A549 (cell line): ENCODE data around the gene TSKU. TPM values are rescaled to one million over a fixed set of nuclear protein-coding genes. Genes with fewer than 3 reads are reported as not detected.

Experiments
- ATAC-seq, 2 experiments: fragments of 200-7000 bp in 1 of 2; fragments of >200 bp in 1 of 2; cut with Nextera tagmentation in 1 of 2; cut with Tn5 transposase in 1 of 2; 3 replicates each; pipeline versions ENCODE4 v1.8.0 to v1.9.1; 2018 to 2020; ENCODE audit warnings: mild to moderate bottlenecking in 1 of 2, moderate library complexity in 1 of 2
- CTCF ChIA-PET: fragments of 300-600 bp; sonication (Branson Sonifier 250); formaldehyde crosslinking; extraction: SDS; loops from one replicate; lab custom pipeline; 2021; ENCODE audit warnings: antibody characterized with exemption, inconsistent platforms; lab: Yijun Ruan, JAX
- POLR2A ChIA-PET: fragments of 350-600 bp; formaldehyde crosslinking; extraction: SDS; loops from one replicate; lab custom pipeline; 2021; ENCODE audit warnings: antibody characterized with exemption, inconsistent platforms; lab: Yijun Ruan, JAX
- DNase-seq, 2 experiments: peaks; one replicate each; pipeline versions ENCODE4 v3.0.0 to v3.0.0-alpha.2; 2011 to 2016; ENCODE audit warnings: low read depth in 1 of 2, low spot score in 1 of 2
- FAIRE-seq: peaks from 2 replicates; lab custom pipeline; 2011; peaks lifted over from hg19 to GRCh38; lab: Jason Lieb, UNC
- H3K27ac ChIP-seq, 2 experiments: fragments of >200 bp; sonication (Bioruptor Twin); formaldehyde crosslinking; 3 replicates each; pipeline ENCODE4 v1.5.1; 2016 to 2017
- H3K4me1 ChIP-seq: fragments of >200 bp; sonication (Bioruptor Twin); formaldehyde crosslinking; 3 replicates; pipeline ENCODE4 v1.6.1; 2016
- H3K4me2 ChIP-seq: fragments of >200 bp; sonication (Bioruptor Twin); formaldehyde crosslinking; 3 replicates; pipeline ENCODE4 v1.6.1; 2016
- H3K4me3 ChIP-seq: fragments of >200 bp; sonication (Bioruptor Twin); formaldehyde crosslinking; 3 replicates; pipeline ENCODE4 v1.5.1; 2016
- H3K9me3 ChIP-seq: fragments of >200 bp; sonication (Bioruptor Twin); formaldehyde crosslinking; 3 replicates; pipeline ENCODE4 v1.6.1; 2016
- CBX8 ChIP-seq: fragments of 200-600 bp; sonication (generic); IDR thresholded peaks from 2 replicates; pipeline ENCODE4 v1.6.1; 2016
- CEBPB ChIP-seq, 2 experiments: fragments of >200 bp in 1 of 2; sonication (Bioruptor Twin) in 1 of 2; formaldehyde crosslinking in 1 of 2; IDR thresholded peaks; 2 replicates each; pipeline ENCODE4 v1.6.1; 2012 to 2016
- EHF ChIP-seq: fragments of 250-450 bp; sonication (Bioruptor Pico); IDR thresholded peaks from 2 replicates; pipeline ENCODE4 v1.5.0; 2020; ENCODE audit warnings: mild to moderate bottlenecking
- EP300 ChIP-seq, 2 experiments: fragments of >200 bp; sonication (Bioruptor Twin); formaldehyde crosslinking; IDR thresholded peaks; 2 replicates in 1 of 2; 3 replicates in 1 of 2; pipeline ENCODE4 v1.6.1; 2016 to 2017
- ESRRA ChIP-seq: fragments of 150-350 bp; IDR thresholded peaks from 2 replicates; pipeline ENCODE4 v1.6.1; 2014; ENCODE audit warnings: mild to moderate bottlenecking, low read length, borderline replicate concordance
- FOSB ChIP-seq: fragments of 250-450 bp; sonication (Bioruptor Pico); IDR thresholded peaks from 2 replicates; pipeline ENCODE4 v1.5.0; 2020; ENCODE audit warnings: mild to moderate bottlenecking, moderate library complexity
- HEYL ChIP-seq: fragments of 250-450 bp; sonication (Bioruptor Pico); IDR thresholded peaks from 2 replicates; pipeline ENCODE4 v1.8.0; 2021; ENCODE audit warnings: mild to moderate bottlenecking, moderate library complexity
- HOXA7 ChIP-seq: fragments of 250-450 bp; sonication (Bioruptor Pico); IDR thresholded peaks from 2 replicates; pipeline ENCODE4 v1.5.0; 2020; ENCODE audit warnings: mild to moderate bottlenecking, moderate library complexity
- JUN ChIP-seq, 2 experiments: fragments of >200 bp; sonication (Bioruptor Twin); formaldehyde crosslinking; IDR thresholded peaks; 2 replicates in 1 of 2; 3 replicates in 1 of 2; pipeline ENCODE4 v1.6.1; 2016 to 2017
- KDM1A ChIP-seq: fragments of 200-600 bp; sonication (generic); IDR thresholded peaks from 2 replicates; pipeline ENCODE4 v1.6.1; 2016; ENCODE audit warnings: low read depth, mild to moderate bottlenecking
- MAFK ChIP-seq: fragments of 450-650 bp; IDR thresholded peaks from 2 replicates; pipeline ENCODE4 v1.6.1; 2014; ENCODE audit not compliant: partially characterized antibody
- MAZ ChIP-seq: fragments of 150-350 bp; IDR thresholded peaks from 2 replicates; pipeline ENCODE4 v1.6.1; 2014; ENCODE audit warnings: antibody characterized with exemption, low read depth, low read length, borderline replicate concordance
- MYC ChIP-seq: IDR thresholded peaks from 2 replicates; pipeline ENCODE4 v1.6.1; 2012; ENCODE audit warnings: mild to moderate bottlenecking, inconsistent platforms, low read length, improper control_type of control experiment, borderline replicate concordance
- NPAS2 ChIP-seq: fragments of 250-450 bp; sonication (Bioruptor Pico); IDR thresholded peaks from 2 replicates; pipeline ENCODE4 v1.8.0; 2022; ENCODE audit warnings: mild to moderate bottlenecking, moderate library complexity, borderline replicate concordance
- PBX3 ChIP-seq: IDR thresholded peaks from 2 replicates; pipeline ENCODE4 v1.6.1; 2012
- POLR2A ChIP-seq: IDR thresholded peaks from 2 replicates; pipeline ENCODE4 v1.6.1; 2012; ENCODE audit warnings: mild to moderate bottlenecking, low read length
- POLR2AphosphoS2 ChIP-seq: conservative IDR thresholded peaks from 2 replicates; pipeline ENCODE4 v1.6.1; 2012; ENCODE audit warnings: low read length, improper control_type of control experiment, inconsistent platforms
- RAD21 ChIP-seq, 2 experiments: fragments of >200 bp in 1 of 2; sonication (Bioruptor Twin) in 1 of 2; formaldehyde crosslinking in 1 of 2; IDR thresholded peaks in 1 of 2; conservative IDR thresholded peaks in 1 of 2; 2 replicates in 1 of 2; 3 replicates in 1 of 2; pipeline ENCODE4 v1.6.1; 2012 to 2018; ENCODE audit warnings: inconsistent platforms in 1 of 2
- RARB ChIP-seq: fragments of 250-450 bp; sonication (Bioruptor Pico); IDR thresholded peaks from 2 replicates; pipeline ENCODE4 v1.8.0; 2021; ENCODE audit warnings: mild to moderate bottlenecking, moderate library complexity
- RNF2 ChIP-seq: fragments of 200-600 bp; sonication (generic); IDR thresholded peaks from 2 replicates; pipeline ENCODE4 v1.6.1; 2016; ENCODE audit warnings: low read depth, mild to moderate bottlenecking, antibody characterized with exemption, moderate library complexity, borderline replicate concordance
- SMC3 ChIP-seq: fragments of >200 bp; sonication (Bioruptor Twin); formaldehyde crosslinking; IDR thresholded peaks from 3 replicates; pipeline ENCODE4 v1.6.1; 2018; ENCODE audit warnings: inconsistent platforms
- SREBF2 ChIP-seq: fragments of 450-650 bp; IDR thresholded peaks from 2 replicates; pipeline ENCODE4 v1.6.1; 2014; ENCODE audit warnings: mild to moderate bottlenecking, moderate library complexity
- TFCP2L1 ChIP-seq: fragments of 250-450 bp; sonication (Bioruptor Pico); IDR thresholded peaks from 2 replicates; pipeline ENCODE4 v1.5.0; 2021; ENCODE audit warnings: mild to moderate bottlenecking
- TP53 ChIP-seq: fragments of 250-450 bp; sonication (Bioruptor Pico); IDR thresholded peaks from 2 replicates; pipeline ENCODE4 v1.5.0; 2021; ENCODE audit warnings: mild to moderate bottlenecking, moderate library complexity
- ZC3H11A ChIP-seq: fragments of 450-650 bp; IDR thresholded peaks from 2 replicates; pipeline ENCODE4 v1.6.1; 2014; ENCODE audit warnings: antibody characterized with exemption, mild to moderate bottlenecking
- ZSCAN20 ChIP-seq: fragments of 250-450 bp; sonication (Bioruptor Pico); IDR thresholded peaks from 2 replicates; pipeline ENCODE4 v1.8.0; 2022; ENCODE audit warnings: mild to moderate bottlenecking, moderate library complexity
- WGBS: methylation state at CpG from one replicate; pipeline ENCODE4 v1.1.6; 2017; ENCODE audit errors: missing lambda C conversion rate; 5-methylcytosine and 5-hydroxymethylcytosine counted together
- polyA plus RNA-seq, 4 experiments: library from polyadenylated mRNA; depleted of rRNA in 3 of 4; stranded (reverse); fragments of >200 nt; fragmentation: RNase III in 1 of 4; extraction: RNeasy Plus Mini Kit Qiagen cat#74134 plus additional on column Dnase treatment in 1 of 4; gene quantifications; 2 replicates in 3 of 4; 3 replicates in 1 of 4; pipeline ENCODE4 v1.2.3, GENCODE V29; 2011 to 2017
- TF ChIP-seq, protein P1 (sequence below): IDR thresholded peaks from 2 replicates; pipeline ENCODE4 v1.6.1; 2012; ENCODE audit warnings: low read depth, borderline replicate concordance
- TF ChIP-seq, protein P2 (sequence below): IDR thresholded peaks from 2 replicates; pipeline ENCODE4 v1.6.1; 2012

The TSKU gene
- polyA plus RNA-seq, 2 of the 4 experiments (the other 2 are of a cell fraction): 164 to 171 TPM

DNA sequence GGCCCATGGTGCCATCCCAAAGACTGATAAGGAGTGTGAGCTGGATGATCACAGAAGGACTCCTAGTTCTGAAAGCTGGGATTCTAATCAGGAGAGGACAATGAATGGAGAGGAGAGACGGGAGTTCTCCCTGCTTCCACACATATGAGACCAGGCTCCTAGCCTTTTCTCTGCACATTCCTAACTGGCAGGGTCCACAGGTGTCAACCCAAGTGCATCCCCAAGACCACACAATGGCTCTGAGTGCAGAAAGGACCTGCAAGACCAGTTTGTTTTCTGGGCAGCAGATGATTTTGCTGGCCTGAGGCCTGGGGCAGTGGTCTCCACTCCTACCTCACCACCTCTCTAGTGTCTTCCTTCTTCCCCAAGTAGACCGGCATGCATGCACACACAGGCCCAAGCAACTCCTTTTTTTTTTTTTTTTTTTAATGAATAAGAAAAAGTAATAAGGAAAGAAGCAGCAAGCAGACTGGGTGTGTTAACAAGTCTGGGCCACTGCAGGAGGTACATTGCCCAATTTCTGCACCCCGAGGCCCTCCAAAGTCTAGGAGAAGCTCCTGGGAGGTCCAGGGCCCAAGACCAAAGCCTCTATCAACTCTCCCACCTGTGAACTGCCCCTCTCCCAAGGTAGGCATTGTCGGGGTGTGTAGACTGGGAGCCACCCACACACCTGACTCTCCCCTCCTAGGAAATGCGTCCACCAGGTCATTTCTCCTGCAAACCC, 1.2 kb upstream of the TSKU start:
- TF ChIP-seq RNF2 (no peak), FOSB (CRISPR knock-in tag) (no peak), TFCP2L1 (CRISPR knock-in tag) (no peak), SREBF2 (no peak), CEBPB (IDR thresholded peaks at IDR 0.05) (peak in 1 of 2 experiments; percentile 27; a peak in 1 of 4 replicates), JUN (IDR thresholded peaks at IDR 0.05) (peak in 1 of 2 experiments; percentile 34; a peak in 1 of 5 replicates), EHF (no peak), SMC3 (no peak), KDM1A (no peak), RARB (CRISPR knock-in tag) (0 out of 2 replicates have a peak, but pooled peaks have one; percentile 34), NPAS2 (CRISPR knock-in tag) (no peak), CBX8 (no peak), HOXA7 (CRISPR knock-in tag) (no peak), ZSCAN20 (no peak), MAZ (no peak), ESRRA (no peak)
- TF ChIP-seq, protein P1, sequence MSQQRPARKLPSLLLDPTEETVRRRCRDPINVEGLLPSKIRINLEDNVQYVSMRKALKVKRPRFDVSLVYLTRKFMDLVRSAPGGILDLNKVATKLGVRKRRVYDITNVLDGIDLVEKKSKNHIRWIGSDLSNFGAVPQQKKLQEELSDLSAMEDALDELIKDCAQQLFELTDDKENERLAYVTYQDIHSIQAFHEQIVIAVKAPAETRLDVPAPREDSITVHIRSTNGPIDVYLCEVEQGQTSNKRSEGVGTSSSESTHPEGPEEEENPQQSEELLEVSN: 0 out of 2 replicates have a peak, but pooled peaks have one; percentile 5
- Histone ChIP-seq H3K9me3 (peaks cover 32% of the 10 kb centered on the region), H3K4me3 (peak overlapping the region; percentile 71), H3K4me1 (peaks cover 28% of the 10 kb centered on the region), H3K4me2 (peak overlapping the region; percentile 84), H3K27ac (peak overlapping the region; percentile 96 to 98)
- FAIRE-seq (no peak), DNase-seq (no peak), ATAC-seq (no peak)
- ChIA-PET POLR2A (interaction anchor here (0.7 to 3.7 kb wide), 10 partner anchors 8 to 35 kb away, joined by 3 to 134 read pairs (median 4); no protein-coding TSS in a partner anchor), CTCF (interaction anchor here (0.6 to 2.8 kb wide), 11 partner anchors 10 to 137 kb away, joined by 3 to 12 read pairs (median 5); no protein-coding TSS in a partner anchor)
- WGBS: 8% methylated on average over 5 of the region's 5 CpGs

DNA sequence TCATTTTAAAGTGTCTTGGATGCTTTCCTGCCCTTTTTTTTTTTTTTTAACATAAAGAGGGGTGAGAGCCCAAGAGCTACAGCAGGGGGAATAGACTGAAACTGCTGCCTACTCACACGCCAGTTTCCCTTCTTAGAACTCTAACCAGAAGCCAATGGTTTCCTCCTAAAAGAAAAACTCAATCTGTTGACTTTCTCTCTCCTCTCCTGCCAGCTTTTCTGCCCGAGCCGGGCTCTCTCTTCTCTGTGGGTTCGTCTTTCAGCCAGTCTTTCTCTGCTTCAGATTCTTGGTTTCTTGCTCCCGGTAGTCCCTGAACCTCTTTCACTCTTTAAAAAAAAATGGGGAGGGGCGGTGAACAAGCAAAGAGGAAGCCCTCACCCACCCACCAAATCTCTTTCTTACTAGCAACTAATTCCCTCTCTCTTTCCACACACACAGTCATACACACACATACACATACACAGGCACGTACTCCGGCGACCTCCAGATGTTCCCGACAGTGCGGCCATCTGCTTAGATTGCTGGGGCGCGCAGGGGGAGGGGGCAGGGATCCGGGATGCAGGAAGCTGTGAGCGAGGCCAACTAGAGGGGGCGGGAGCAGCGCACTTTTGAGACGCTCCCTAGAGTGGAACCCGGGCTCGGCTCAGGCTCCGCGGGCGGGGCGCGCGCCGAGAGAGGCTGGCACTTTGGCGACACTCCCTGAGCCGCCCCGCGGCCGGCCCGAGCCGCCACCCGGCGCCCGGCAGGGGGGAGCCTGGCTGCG, 444 bp upstream of the TSKU start:
- POLR2A ChIA-PET: interaction anchor here (0.6 to 3.7 kb wide), 11 partner anchors 9 to 265 kb away, joined by 4 to 134 read pairs (median 6); no protein-coding TSS in a partner anchor
- ATAC-seq (peak; percentile 66 to 71), DNase-seq (peak; percentile 87 to 95), FAIRE-seq (no peak)
- Histone ChIP-seq H3K4me3 (peak overlapping the region; percentile 71), H3K27ac (peak overlapping the region; percentile 96 to 98), H3K4me2 (peak overlapping the region; percentile 84), H3K9me3 (peaks cover 25% of the 10 kb centered on the region), H3K4me1 (peaks cover 36% of the 10 kb centered on the region)
- 2% methylated on average over 13 of the region's 38 CpGs for WGBS
- TF ChIP-seq EP300 (IDR thresholded peaks at IDR 0.05) (peak; percentile 15 to 46; a peak in 3 of 5 replicates), PBX3 (peak; percentile 68), MYC (peak; percentile 55; the same call in 1 of the 2 replicates), ZC3H11A (no peak), MAFK (no peak), MAZ (peak; percentile 94), POLR2A (peak; percentile 57), RAD21 (conservative IDR thresholded peaks at IDR 0.05 in 1 of 2, IDR thresholded peaks at IDR 0.05 in 1 of 2) (peak; percentile 2 to 34; a peak in 1 of 5 replicates), TP53 (CRISPR knock-in tag) (0 out of 2 replicates have a peak, but pooled peaks have one; percentile 8), HEYL (CRISPR knock-in tag) (no peak), POLR2AphosphoS2 (no peak)
- TF ChIP-seq, protein P1: peak; percentile 13; the same call in 1 of the 2 replicates
- TF ChIP-seq, protein P2, sequence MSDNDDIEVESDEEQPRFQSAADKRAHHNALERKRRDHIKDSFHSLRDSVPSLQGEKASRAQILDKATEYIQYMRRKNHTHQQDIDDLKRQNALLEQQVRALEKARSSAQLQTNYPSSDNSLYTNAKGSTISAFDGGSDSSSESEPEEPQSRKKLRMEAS: peak; percentile 58
- CTCF ChIA-PET: interaction anchor here (0.6 to 2.8 kb wide), 9 partner anchors 9 to 136 kb away, joined by 3 to 12 read pairs (median 5); no protein-coding TSS in a partner anchor
